Kidney capillary endothelial cell (primary cell): ENCODE results near the gene PTPRCAP.
A peak's percentile ranks its signal among the peaks of the same experiment; 100 is the strongest.

Experiments used
- DNase-seq: peaks from one replicate; pipeline ENCODE4 v3.0.0-alpha.2; 2018; ENCODE audit warnings: low spot score

The PTPRCAP gene

GRCh38 chr11:67465189-67465510, 27.7 kb upstream of the PTPRCAP start:
- DNase-seq = no peak

GRCh38 chr11:67464411-67465188, 27.1 kb upstream of the PTPRCAP start:
- peak; percentile 74 for DNase-seq

- DNase-seq = no peak
Measured at GRCh38 chr11:67463680-67464410, 26.4 kb upstream of the PTPRCAP start.

- DNase-seq = no peak
Measured at GRCh38 chr11:67463186-67463585, 25.7 kb upstream of the PTPRCAP start.

- DNase-seq = no peak
Measured at GRCh38 chr11:67458266-67458665, 20.8 kb upstream of the PTPRCAP start.

GRCh38 chr11:67457453-67457852, 20.0 kb upstream of the PTPRCAP start:
- no peak for DNase-seq

- DNase-seq = no peak
Measured at GRCh38 chr11:67456068-67456705, 18.7 kb upstream of the PTPRCAP start.

GRCh38 chr11:67455054-67455453, 17.6 kb upstream of the PTPRCAP start, which contains the start of gene CABP4:
CABP4 (plus strand) TSS chr11:67455354; CDS start chr11:67455424, 70 bp downstream.
- DNase-seq = no peak

GRCh38 chr11:67453816-67454732, 16.6 kb upstream of the PTPRCAP start:
- DNase-seq = no peak

- DNase-seq = peak; percentile 38
Measured at GRCh38 chr11:67452141-67452952, 14.9 kb upstream of the PTPRCAP start, which contains the start of gene GPR152. GPR152 (minus strand) TSS chr11:67452729; CDS start chr11:67452724, 5 bp downstream.

GRCh38 chr11:67451658-67451976, 14.1 kb upstream of the PTPRCAP start:
- DNase-seq = no peak

GRCh38 chr11:67450796-67451657, 13.5 kb upstream of the PTPRCAP start:
- no peak for DNase-seq

GRCh38 chr11:67449116-67449844, 11.8 kb upstream of the PTPRCAP start:
- no peak for DNase-seq

- no peak for DNase-seq
Measured at GRCh38 chr11:67448220-67448609, 10.7 kb upstream of the PTPRCAP start.

- DNase-seq = no peak
Measured at GRCh38 chr11:67445515-67445914, 8.0 kb upstream of the PTPRCAP start.

GRCh38 chr11:67442504-67443404, 5.3 kb upstream of the PTPRCAP start:
- no peak for DNase-seq

GRCh38 chr11:67441731-67442351, 4.4 kb upstream of the PTPRCAP start:
- DNase-seq = no peak

GRCh38 chr11:67441098-67441563, 3.6 kb upstream of the PTPRCAP start:
- DNase-seq = no peak
